ENCODE data around the gene HACD2. TPM values are rescaled to one million over a fixed set of nuclear protein-coding genes. Genes with fewer than 3 reads are reported as not detected.
A peak's percentile ranks its signal among the peaks of the same experiment; 100 is the strongest.

The HACD2 gene, protein sequence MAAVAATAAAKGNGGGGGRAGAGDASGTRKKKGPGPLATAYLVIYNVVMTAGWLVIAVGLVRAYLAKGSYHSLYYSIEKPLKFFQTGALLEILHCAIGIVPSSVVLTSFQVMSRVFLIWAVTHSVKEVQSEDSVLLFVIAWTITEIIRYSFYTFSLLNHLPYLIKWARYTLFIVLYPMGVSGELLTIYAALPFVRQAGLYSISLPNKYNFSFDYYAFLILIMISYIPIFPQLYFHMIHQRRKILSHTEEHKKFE
- 25.2 and 25.5 TPM in 2 replicates for total RNA-seq

DNA sequence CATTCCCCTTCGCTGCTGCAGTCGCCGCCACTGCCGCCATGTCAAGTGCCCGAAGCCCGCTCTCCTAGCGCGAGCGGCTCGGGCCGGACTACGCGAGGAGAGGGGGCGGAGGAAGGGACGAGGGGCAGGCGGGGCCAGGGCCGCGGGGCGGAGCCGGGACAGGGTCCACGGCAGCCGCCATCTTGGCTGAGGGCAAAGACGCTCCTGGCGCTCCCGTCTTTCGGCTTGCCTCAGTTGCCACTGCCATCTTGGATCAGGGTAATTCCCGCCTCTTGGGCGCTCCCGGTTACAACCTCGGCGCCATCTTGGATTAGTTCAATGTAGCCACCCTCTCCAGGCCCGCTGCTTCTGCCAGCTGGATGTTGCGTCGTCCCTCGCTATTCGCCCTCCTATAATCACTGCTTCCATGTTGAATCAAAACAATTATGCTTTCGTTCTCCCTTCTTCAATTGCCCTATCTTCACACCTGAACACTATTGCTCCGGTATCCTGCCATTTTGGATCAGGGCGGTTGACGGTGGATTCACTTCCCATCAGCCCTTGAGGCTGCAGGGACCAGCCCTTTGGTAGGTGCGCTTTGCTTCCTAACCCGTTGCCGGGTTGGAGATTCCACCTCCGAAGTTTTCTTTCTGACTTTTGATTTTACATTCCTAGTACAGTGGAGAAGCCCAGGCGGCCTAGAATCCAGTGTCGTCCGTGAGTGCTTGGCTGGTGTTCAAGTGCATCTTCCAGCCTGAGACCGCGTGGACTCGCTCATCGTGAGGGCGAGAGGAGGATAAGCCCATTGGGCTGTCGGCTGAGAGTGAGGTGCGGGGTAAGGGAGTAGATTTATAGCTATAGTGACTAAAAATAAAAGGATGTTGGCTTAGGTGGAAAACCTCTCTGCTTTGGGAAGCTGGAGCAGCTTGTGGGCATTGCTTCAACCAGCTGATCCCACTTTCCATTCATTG, at the start of gene HACD2:
TSS of gene HACD2 (minus strand) at position 66 of the 950 bp plus-strand sequence. CDS start at position 40, 26 bp downstream.
- TF ChIP-seq, protein P1, sequence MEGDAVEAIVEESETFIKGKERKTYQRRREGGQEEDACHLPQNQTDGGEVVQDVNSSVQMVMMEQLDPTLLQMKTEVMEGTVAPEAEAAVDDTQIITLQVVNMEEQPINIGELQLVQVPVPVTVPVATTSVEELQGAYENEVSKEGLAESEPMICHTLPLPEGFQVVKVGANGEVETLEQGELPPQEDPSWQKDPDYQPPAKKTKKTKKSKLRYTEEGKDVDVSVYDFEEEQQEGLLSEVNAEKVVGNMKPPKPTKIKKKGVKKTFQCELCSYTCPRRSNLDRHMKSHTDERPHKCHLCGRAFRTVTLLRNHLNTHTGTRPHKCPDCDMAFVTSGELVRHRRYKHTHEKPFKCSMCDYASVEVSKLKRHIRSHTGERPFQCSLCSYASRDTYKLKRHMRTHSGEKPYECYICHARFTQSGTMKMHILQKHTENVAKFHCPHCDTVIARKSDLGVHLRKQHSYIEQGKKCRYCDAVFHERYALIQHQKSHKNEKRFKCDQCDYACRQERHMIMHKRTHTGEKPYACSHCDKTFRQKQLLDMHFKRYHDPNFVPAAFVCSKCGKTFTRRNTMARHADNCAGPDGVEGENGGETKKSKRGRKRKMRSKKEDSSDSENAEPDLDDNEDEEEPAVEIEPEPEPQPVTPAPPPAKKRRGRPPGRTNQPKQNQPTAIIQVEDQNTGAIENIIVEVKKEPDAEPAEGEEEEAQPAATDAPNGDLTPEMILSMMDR (IDR thresholded peaks at IDR 0.05; ENCODE audit: insufficient read depth, low read length, poor library complexity, severe bottlenecking) = no peak
- Histone ChIP-seq H3K4me3 (ENCODE audit: low read depth, low read length) (peak within 1 kb of the TSS; percentile 75), H3K36me3 (ENCODE audit: control insufficient read depth, insufficient read depth, low read length) (no peaks in the 10 kb centered on the region), H3K27me3 (ENCODE audit: control insufficient read depth, insufficient read depth, low read length) (no peaks in the 10 kb centered on the region)
- peak; percentile 80 for DNase-seq (ENCODE audit: low read depth)

DNA sequence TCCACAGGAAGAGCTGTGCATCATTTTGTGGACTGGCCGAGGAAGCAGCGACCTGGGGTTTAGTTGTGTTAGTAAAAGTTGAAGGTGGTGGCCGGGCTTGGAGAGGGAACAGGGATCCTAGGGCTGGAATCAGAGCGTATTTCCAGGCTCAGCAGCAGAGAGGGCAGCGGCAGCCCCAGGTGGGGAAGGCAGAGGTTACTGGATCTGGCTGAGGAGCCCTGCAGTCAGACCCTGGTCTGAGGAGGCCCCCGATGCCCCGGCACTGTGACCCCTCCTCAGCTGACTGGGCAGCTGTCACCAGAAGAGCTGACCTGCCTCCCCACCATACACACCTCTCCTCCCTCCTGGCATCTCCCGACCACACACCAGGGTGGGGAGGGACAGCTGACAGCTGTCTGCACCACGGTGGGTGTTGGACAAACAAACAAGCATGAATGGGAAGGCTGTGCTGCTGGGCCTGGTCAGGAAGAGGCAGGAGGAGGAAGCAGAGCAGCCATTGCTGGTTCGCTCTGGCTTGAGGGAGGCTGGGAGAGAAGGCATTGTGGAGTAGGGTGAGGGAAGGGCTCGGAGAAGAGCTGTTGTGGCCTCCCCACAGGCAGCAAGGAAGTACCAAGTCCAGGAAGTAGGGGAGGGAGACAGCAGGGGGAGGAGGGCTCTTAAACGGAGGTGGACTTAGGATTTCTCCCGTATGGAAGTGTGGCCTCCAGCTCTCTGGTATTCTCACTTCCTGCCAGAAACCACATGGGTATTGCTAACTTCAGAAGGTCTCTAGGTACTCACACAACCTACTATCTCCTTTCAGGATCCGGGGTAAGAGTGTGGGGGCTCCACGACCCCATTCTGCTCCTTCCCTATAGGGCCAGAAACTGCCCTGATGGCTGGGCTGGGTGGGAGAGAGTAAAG, 49.5 kb upstream of the HACD2 start:
- DNase-seq (ENCODE audit: low read depth) = no peak
- TF ChIP-seq, protein P1 (IDR thresholded peaks at IDR 0.05; ENCODE audit: insufficient read depth, low read length, poor library complexity, severe bottlenecking) = no peak
- Histone ChIP-seq H3K36me3 (ENCODE audit: control insufficient read depth, insufficient read depth, low read length) (no peaks in the 10 kb centered on the region), H3K27me3 (ENCODE audit: control insufficient read depth, insufficient read depth, low read length) (no peaks in the 10 kb centered on the region), H3K4me3 (ENCODE audit: low read depth, low read length) (no peak overlapping the region)

DNA sequence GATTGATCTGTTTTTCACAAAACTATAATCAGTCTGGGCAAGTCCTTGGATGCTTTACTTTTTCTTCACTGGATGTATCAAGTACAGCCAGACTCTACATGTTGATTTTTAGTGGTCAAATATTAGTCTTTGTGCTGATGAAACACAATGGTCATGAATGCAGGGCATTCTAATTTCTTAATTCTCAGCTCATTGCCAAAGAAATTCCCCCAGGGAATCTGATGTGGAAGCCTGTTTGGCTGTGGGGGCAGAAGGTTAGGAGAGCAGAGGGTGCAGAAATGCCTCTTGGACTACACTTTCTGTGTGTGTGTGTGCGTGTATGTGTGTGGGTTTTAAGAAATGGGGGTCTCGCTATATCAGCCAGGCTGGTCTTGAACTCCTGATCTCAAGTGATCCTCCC, 48.7 kb upstream of the HACD2 start:
- TF ChIP-seq, protein P1 (IDR thresholded peaks at IDR 0.05; ENCODE audit: insufficient read depth, low read length, poor library complexity, severe bottlenecking) = no peak
- Histone ChIP-seq H3K27me3 (ENCODE audit: control insufficient read depth, insufficient read depth, low read length) (no peaks in the 10 kb centered on the region), H3K36me3 (ENCODE audit: control insufficient read depth, insufficient read depth, low read length) (no peaks in the 10 kb centered on the region), H3K4me3 (ENCODE audit: low read depth, low read length) (no peak overlapping the region)
- DNase-seq (ENCODE audit: low read depth) = no peak

DNA sequence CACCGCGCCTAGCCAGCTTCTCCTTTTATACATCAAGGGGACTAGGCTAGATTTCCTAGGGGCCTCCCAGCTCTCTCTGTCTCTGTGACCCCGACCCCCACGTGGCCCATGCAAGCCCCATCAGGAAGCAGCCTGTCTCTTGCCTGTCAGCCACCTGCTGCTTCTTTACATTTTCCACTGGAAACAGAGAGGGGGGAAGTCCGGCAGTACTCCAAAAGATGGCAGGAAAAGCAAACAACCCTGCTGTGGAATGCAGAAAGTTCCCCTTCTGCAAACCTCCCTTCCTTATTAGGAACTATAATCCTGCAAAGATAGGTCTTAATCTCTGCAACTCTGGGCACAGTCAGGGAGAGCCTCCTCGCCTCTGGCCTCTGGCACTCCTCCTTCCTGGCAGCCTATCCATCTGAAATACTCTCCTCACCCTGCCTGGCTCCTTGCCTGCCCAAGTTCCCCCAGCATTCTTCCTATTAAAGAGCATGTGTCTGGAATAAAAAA, 47.4 kb upstream of the HACD2 start:
- TF ChIP-seq, protein P1 (IDR thresholded peaks at IDR 0.05; ENCODE audit: insufficient read depth, low read length, poor library complexity, severe bottlenecking) = no peak
- Histone ChIP-seq H3K4me3 (ENCODE audit: low read depth, low read length) (no peak overlapping the region), H3K27me3 (ENCODE audit: control insufficient read depth, insufficient read depth, low read length) (no peaks in the 10 kb centered on the region), H3K36me3 (ENCODE audit: control insufficient read depth, insufficient read depth, low read length) (peaks cover 3% of the 10 kb centered on the region)
- DNase-seq (ENCODE audit: low read depth) = no peak

DNA sequence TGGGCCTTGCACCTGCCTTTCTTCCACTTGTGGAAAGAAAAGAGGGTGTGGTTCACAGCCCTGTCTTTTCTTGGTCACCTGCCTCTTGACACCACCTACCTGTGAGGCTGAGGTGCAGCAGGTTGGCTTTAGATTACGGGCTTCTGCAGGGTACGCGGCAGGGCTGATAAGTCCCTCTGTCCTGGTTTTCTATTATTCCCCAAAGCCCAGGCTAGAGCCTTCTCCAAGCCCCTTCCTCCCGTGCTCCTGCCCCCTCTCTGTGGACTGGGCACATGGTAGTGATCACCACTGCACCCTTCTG, 44.8 kb upstream of the HACD2 start:
- peaks cover 5% of the 10 kb centered on the region for H3K36me3 ChIP-seq (ENCODE audit: control insufficient read depth, insufficient read depth, low read length)
- no peaks in the 10 kb centered on the region for H3K27me3 ChIP-seq (ENCODE audit: control insufficient read depth, insufficient read depth, low read length)
- TF ChIP-seq, protein P1 (IDR thresholded peaks at IDR 0.05; ENCODE audit: insufficient read depth, low read length, poor library complexity, severe bottlenecking) = no peak
- no peak overlapping the region for H3K4me3 ChIP-seq (ENCODE audit: low read depth, low read length)
- DNase-seq (ENCODE audit: low read depth) = no peak

All from kidney epithelial cell (primary cell).